ENCODE data around the gene PLEKHG3. TPM values are rescaled to one million over a fixed set of nuclear protein-coding genes. Genes with fewer than 3 reads are reported as not detected.

PLEKHG3 gene
- total and polyA plus RNA-seq, 2 of the 4 experiments (the other 2 are of a cell fraction) = 8.2 to 8.4 TPM

DNA sequence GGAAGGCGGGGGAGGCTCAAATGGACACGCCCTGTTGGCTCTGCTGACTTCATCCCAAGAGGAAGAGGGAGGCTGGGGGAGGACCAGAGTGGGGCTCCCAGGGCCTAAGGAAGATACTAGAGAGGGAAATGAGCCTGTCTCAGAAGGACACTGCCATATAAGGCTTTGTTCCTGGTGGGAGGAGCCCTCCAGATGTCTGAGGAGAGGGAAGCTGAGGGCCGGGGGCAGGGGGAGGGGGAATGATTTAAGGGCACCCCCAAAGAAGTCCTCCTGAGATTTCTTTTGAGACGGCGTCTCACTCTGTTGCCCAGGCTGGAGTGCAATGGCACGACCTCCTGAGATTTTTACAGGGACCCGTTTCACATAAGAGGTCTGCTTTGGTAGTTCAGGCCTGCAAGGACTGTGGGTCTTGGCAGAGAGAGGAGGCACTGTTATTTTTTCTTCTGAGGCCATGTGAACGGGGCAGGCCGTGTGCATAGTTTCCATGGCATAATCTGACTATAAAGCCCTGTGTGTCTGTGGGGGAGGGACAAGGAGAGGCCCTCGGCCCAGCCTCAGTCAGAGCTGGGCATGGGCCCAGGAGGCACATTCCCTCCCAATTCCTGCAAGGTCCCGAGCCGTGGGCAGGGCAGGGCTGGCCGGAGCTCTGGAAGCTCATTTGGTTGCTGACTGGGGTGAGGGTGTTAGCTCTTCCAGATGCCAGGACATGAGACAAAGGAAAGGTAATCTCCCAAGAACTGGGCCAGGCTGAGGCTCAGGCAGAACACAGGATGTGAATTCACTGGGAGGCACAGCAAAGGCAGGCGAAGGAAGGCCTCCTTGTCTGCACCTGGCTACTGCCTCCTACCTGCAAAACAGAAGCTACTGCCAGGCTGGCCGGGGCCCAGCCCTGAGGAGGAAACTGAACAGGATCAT, 22.2 kb upstream of the PLEKHG3 start:
- no peak overlapping the region for H3K27ac ChIP-seq (ENCODE audit: insufficient read depth, low read length)
- no peaks in the 10 kb centered on the region for H4K20me1 ChIP-seq (ENCODE audit: insufficient read depth, low read length)
- H4K5ac ChIP-seq (ENCODE audit: low read depth, low read length) = peak overlapping the region; percentile 22; the same call in 1 of the 2 replicates
- peaks cover 11% of the 10 kb centered on the region; the same call in 1 of the 2 replicates for H3K4me1 ChIP-seq (ENCODE audit: control insufficient read depth, insufficient read depth, low read length)
- intact Hi-C loops (cut with micrococcal nuclease) = no loop called here
- no peak overlapping the region for H2BK120ac ChIP-seq (ENCODE audit: low read depth, low read length)
- no TSS peak for BruUV-seq (replicated peaks)
- H2AK5ac ChIP-seq (ENCODE audit: low read depth, low read length) = no peak overlapping the region
- no peak overlapping the region for H3K14ac ChIP-seq (replicated peaks; ENCODE audit: low read depth, low read length)
- H3K27me3 ChIP-seq (ENCODE audit: control insufficient read depth, insufficient read depth, low read length) = peaks cover 4% of the 10 kb centered on the region; the same call in 1 of the 2 replicates
- no peak overlapping the region for H2BK20ac ChIP-seq (ENCODE audit: low read depth, low read length)
- CTCF ChIA-PET = no interaction called here
- H3K56ac ChIP-seq (ENCODE audit: extremely low read depth, insufficient read depth, low read length) = no peak overlapping the region
- dilution Hi-C loops (cut with HindIII; ENCODE audit: low sequenced_read_pairs, unreplicated experiment) = no loop called here
- peak overlapping the region in 1 of 2 experiments; percentile 67; a peak in 1 of 4 replicates for H4K8ac ChIP-seq (ENCODE audit: low read depth in 2 of 2, low read length in 2 of 2)
- no peak for TF ChIP-seq NFE2L2 (IDR thresholded peaks at IDR 0.05; ENCODE audit: low read depth, low read length)
- TF ChIP-seq MAFK (IDR thresholded peaks at IDR 0.05; ENCODE audit: low read depth, low read length) = no peak
- TF ChIP-seq, protein P1, sequence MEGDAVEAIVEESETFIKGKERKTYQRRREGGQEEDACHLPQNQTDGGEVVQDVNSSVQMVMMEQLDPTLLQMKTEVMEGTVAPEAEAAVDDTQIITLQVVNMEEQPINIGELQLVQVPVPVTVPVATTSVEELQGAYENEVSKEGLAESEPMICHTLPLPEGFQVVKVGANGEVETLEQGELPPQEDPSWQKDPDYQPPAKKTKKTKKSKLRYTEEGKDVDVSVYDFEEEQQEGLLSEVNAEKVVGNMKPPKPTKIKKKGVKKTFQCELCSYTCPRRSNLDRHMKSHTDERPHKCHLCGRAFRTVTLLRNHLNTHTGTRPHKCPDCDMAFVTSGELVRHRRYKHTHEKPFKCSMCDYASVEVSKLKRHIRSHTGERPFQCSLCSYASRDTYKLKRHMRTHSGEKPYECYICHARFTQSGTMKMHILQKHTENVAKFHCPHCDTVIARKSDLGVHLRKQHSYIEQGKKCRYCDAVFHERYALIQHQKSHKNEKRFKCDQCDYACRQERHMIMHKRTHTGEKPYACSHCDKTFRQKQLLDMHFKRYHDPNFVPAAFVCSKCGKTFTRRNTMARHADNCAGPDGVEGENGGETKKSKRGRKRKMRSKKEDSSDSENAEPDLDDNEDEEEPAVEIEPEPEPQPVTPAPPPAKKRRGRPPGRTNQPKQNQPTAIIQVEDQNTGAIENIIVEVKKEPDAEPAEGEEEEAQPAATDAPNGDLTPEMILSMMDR (conservative IDR thresholded peaks at IDR 0.05; ENCODE audit: low read depth, low read length) = no peak
- TF ChIP-seq SMC3 (IDR thresholded peaks at IDR 0.05; ENCODE audit: low read depth, low read length) = no peak
- TF ChIP-seq BHLHE40 (IDR thresholded peaks at IDR 0.05; ENCODE audit: low read depth, low read length) = no peak
- no peak for TF ChIP-seq RAD21 (IDR thresholded peaks at IDR 0.05; ENCODE audit: low read length)
- POLR2A ChIA-PET (ENCODE audit: unreplicated experiment) = no interaction called here
- H2AK9ac ChIP-seq (replicated peaks; ENCODE audit: low read depth, low read length, poor library complexity) = no peak overlapping the region
- H2BK15ac ChIP-seq (ENCODE audit: low read depth, low read length) = no peak overlapping the region
- H3K9ac ChIP-seq (ENCODE audit: low read depth, low read length) = no peak overlapping the region
- H3K79me1 ChIP-seq (ENCODE audit: low read depth in 1 of 2, low read length in 2 of 2) = no peaks in the 10 kb centered on the region
- in situ Hi-C loops (cut with MboI; ENCODE audit: low sequenced_read_pairs) = no loop called here
- no peak overlapping the region; the same call in 1 of the 2 replicates for H3K18ac ChIP-seq (ENCODE audit: low read depth, low read length)
- H3K4me3 ChIP-seq (ENCODE audit: insufficient read depth, low read depth, low read length) = no peak overlapping the region
- H4K91ac ChIP-seq (ENCODE audit: insufficient read depth, low read depth, low read length) = no peak overlapping the region; the same call in 1 of the 2 replicates
- H3K4me2 ChIP-seq (ENCODE audit: low read depth, low read length) = no peak overlapping the region
- ATAC-seq (ENCODE audit: low read depth) (peak; percentile 80), DNase-seq (peak; percentile 38)
- WGBS, 2 experiments (ENCODE audit: extremely low coverage in 2 of 2, insufficient read length in 1 of 2) = 80% methylated on average over 4 of the region's 15 CpGs; no CpG with 5 or more reads in 1 of the 2 experiments
- H3K4ac ChIP-seq (ENCODE audit: low read depth, low read length) = peak overlapping the region; percentile 63
- H3K36me3 ChIP-seq (ENCODE audit: control insufficient read depth, insufficient read depth, low read length) = no peaks in the 10 kb centered on the region
- H3K9me1 ChIP-seq (ENCODE audit: insufficient read depth, low read length) = no peaks in the 10 kb centered on the region
- no peaks in the 10 kb centered on the region for H3K9me3 ChIP-seq (ENCODE audit: control insufficient read depth, insufficient read depth, low read length)
- peak overlapping the region; percentile 84 for H2AFZ ChIP-seq (replicated peaks; ENCODE audit: low read length, poor library complexity)
- H3K23ac ChIP-seq (ENCODE audit: low read depth, low read length) = no peak overlapping the region
- no peak overlapping the region for H2BK5ac ChIP-seq (ENCODE audit: low read depth, low read length, poor library complexity, severe bottlenecking)
